GM18868 (cell line): Measurements from ENCODE around the gene TIGD3.

Source experiments
- ATAC-seq: cut with Tn5 transposase; IDR thresholded peaks from one replicate; pipeline ENCODE4 v1.9.1; 2021; ENCODE audit warnings: mild to moderate bottlenecking, moderate library complexity; ENCODE audit not compliant: unreplicated experiment

Gene TIGD3

GRCh38 chr11:65388731-65389130 lies 34.2 kb downstream of the TIGD3 start:
- no peak for ATAC-seq

GRCh38 chr11:65389294-65389980 lies 34.9 kb downstream of the TIGD3 start:
- ATAC-seq, result no peak

- no peak for ATAC-seq
These were observed 35.8 kb downstream of the TIGD3 start for GRCh38 chr11:65390099-65390941.

GRCh38 chr11:65390996-65391395 lies 36.4 kb downstream of the TIGD3 start:
- no peak for ATAC-seq

- no peak for ATAC-seq
These were observed 37.8 kb downstream of the TIGD3 start for GRCh38 chr11:65392186-65392829.

- no peak for ATAC-seq
These were observed 38.3 kb downstream of the TIGD3 start for GRCh38 chr11:65392899-65393298.

GRCh38 chr11:65393513-65394079 lies 39.0 kb downstream of the TIGD3 start:
- no peak for ATAC-seq

- no peak for ATAC-seq
These were observed 39.6 kb downstream of the TIGD3 start for GRCh38 chr11:65394125-65394536.

GRCh38 chr11:65395961-65396530 lies 41.5 kb downstream of the TIGD3 start:
- ATAC-seq, result no peak

GRCh38 chr11:65396769-65397745 lies 42.5 kb downstream of the TIGD3 start:
- no peak for ATAC-seq

- ATAC-seq, result no peak
These were observed 43.9 kb downstream of the TIGD3 start for GRCh38 chr11:65398362-65398910.

GRCh38 chr11:65399249-65399648 lies 44.7 kb downstream of the TIGD3 start:
- ATAC-seq, result no peak

- ATAC-seq, result no peak
These were observed 45.3 kb downstream of the TIGD3 start for GRCh38 chr11:65399845-65400244.

GRCh38 chr11:65400307-65401072 lies 45.9 kb downstream of the TIGD3 start:
- no peak for ATAC-seq

GRCh38 chr11:65401073-65401802 lies 46.7 kb downstream of the TIGD3 start:
- ATAC-seq, result no peak

GRCh38 chr11:65401803-65402248 lies 47.3 kb downstream of the TIGD3 start:
- no peak for ATAC-seq

GRCh38 chr11:65402790-65403189 lies 48.2 kb downstream of the TIGD3 start:
- no peak for ATAC-seq

- no peak for ATAC-seq
These were observed 49.1 kb downstream of the TIGD3 start for GRCh38 chr11:65403607-65404121.
